ENCODE data around the gene MUC5AC. TPM values are rescaled to one million over a fixed set of nuclear protein-coding genes. Genes with fewer than 3 reads are reported as not detected.
A peak's percentile ranks its signal among the peaks of the same experiment; 100 is the strongest.

MUC5AC gene
- total and polyA plus RNA-seq, 11 donors: not detected

DNA sequence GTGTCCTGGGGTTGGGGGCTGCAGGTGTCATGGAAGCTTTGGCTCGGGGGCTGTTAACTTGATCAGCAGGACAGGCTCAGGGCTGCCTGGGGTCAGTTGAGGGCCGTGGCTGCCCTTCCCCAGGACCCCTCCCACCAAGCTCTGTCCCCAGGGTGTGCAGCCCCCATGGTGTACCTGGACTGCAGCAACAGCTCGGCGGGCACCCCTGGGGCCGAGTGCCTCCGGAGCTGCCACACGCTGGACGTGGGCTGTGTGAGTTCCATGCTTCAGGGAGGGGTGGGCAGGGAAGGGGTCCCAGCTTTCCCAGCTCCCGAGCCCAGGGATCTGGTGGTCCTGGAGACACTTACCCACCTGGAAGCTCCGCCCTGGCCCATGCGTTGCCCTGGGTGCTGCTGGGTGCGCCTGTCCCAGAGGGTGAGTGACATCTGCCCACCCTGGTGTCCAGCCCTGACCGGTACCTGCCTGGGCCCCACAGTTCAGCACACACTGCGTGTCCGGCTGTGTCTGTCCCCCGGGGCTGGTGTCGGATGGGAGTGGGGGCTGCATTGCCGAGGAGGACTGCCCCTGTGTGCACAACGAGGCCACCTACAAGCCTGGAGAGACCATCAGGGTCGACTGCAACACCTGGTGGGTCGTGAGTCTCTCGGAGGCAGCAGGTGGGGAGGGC is 76.4 kb downstream of the MUC5AC start:
- ATAC-seq (no peak), DNase-seq (peak in 3 of 5 donors; percentile 13 to 52 (median 15))
- intact Hi-C loops (cut with DNase I): no loop called here
- no peaks in the 10 kb centered on the region for H3K4me1 ChIP-seq
- no peaks in the 10 kb centered on the region for H3K36me3 ChIP-seq
- no peak overlapping the region for H3K4me3 ChIP-seq
- H3K27me3 ChIP-seq: peaks cover 0 to 30% (median 10%) of the 10 kb centered on the region in 9 donors
- H3K9me3 ChIP-seq: no peaks in the 10 kb centered on the region
- TF ChIP-seq POLR2A (IDR thresholded peaks at IDR 0.05) (no peak), CTCF (IDR thresholded peaks at IDR 0.05) (no peak)
- WGBS, 4 donors: 70 to 95% (median 80%) methylated on average over 3 to 22 of the region's 22 CpGs
- H3K27ac ChIP-seq: no peak overlapping the region

DNA sequence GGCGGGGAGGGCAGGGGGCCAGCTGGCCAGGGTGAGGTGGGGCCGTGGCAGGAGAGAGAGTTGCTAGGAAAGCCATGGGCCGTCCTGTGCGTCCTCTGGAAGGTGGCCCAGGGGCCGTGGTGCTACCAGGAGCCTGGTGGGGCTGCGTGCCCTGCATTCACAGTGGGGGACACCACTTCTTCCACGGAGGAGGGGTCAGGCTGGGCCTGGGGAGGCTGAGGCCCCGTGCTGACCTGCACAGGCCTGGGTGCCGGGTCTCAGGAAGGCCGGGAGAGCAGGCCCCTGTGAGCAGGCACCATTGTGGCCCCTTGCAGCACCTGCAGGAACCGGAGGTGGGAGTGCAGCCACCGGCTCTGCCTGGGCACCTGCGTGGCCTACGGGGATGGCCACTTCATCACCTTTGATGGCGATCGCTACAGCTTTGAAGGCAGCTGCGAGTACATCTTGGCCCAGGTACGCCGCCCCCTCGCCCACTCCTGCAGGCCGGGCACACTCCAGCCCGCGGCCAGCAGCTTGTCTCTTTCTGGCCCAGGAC is 77.1 kb downstream of the MUC5AC start:
- DNase-seq (peak in 3 of 5 donors; percentile 18 to 52 (median 22)), ATAC-seq (no peak)
- no peaks in the 10 kb centered on the region for H3K4me1 ChIP-seq
- no peaks in the 10 kb centered on the region for H3K9me3 ChIP-seq
- H3K36me3 ChIP-seq: no peaks in the 10 kb centered on the region
- peaks cover 0 to 24% (median 5%) of the 10 kb centered on the region in 9 donors for H3K27me3 ChIP-seq
- H3K27ac ChIP-seq: no peak overlapping the region
- intact Hi-C loops (cut with DNase I): no loop called here
- 82 to 85% (median 84%) methylated on average over 17 to 23 of the region's 23 CpGs for WGBS, 4 donors
- TF ChIP-seq POLR2A (IDR thresholded peaks at IDR 0.05) (no peak), CTCF (IDR thresholded peaks at IDR 0.05) (no peak)
- no peak overlapping the region for H3K4me3 ChIP-seq

- no peaks in the 10 kb centered on the region for H3K4me1 ChIP-seq
- no peaks in the 10 kb centered on the region for H3K9me3 ChIP-seq
- TF ChIP-seq POLR2A (IDR thresholded peaks at IDR 0.05): no peak
- TF ChIP-seq CTCF (IDR thresholded peaks at IDR 0.05): no peak
- peaks cover 0 to 18% (median 2%) of the 10 kb centered on the region in 9 donors for H3K27me3 ChIP-seq
- intact Hi-C loops (cut with DNase I): no loop called here
- no peak overlapping the region for H3K27ac ChIP-seq
- no peaks in the 10 kb centered on the region for H3K36me3 ChIP-seq
- H3K4me3 ChIP-seq: no peak overlapping the region
- DNase-seq (peak in 3 of 5 donors; percentile 17 to 37 (median 18)), ATAC-seq (no peak)
- 61 to 72% (median 63%) methylated on average over 18 to 23 of the region's 23 CpGs for WGBS, 4 donors
Observed at GRCh38 chr11:1235306-1235900, 77.7 kb downstream of the MUC5AC start.

DNA sequence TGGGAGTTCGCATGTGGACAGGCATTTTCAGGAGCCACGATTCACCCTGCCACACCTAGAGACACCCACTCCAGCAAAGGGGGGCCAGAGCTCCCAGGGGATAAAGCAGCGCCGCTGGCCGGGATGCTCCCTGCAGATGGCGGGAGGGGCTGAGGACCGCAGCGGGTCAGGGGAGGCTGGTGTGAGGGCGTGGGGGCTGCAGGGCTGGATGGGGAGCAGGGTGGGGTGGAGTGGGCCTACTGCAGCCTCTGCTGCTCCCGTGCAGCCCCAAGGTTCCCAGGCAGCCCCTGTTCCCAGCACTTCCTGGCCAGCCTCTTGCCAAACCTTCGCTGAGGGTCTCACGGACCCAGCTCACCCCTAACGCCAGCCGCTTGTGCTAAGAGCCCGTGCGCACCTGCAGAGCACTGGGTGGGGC is 78.2 kb downstream of the MUC5AC start:
- H3K4me1 ChIP-seq: no peaks in the 10 kb centered on the region
- TF ChIP-seq CTCF (IDR thresholded peaks at IDR 0.05) (no peak), POLR2A (IDR thresholded peaks at IDR 0.05) (no peak)
- intact Hi-C loops (cut with DNase I): no loop called here
- DNase-seq (peak in 2 of 5 donors; percentile 13 to 43), ATAC-seq (no peak)
- H3K4me3 ChIP-seq: no peak overlapping the region
- no peak overlapping the region for H3K27ac ChIP-seq
- H3K27me3 ChIP-seq: peaks cover 0 to 14% (median 0%) of the 10 kb centered on the region in 9 donors
- 63 to 72% (median 66%) methylated on average over 13 to 16 of the region's 16 CpGs for WGBS, 4 donors
- no peaks in the 10 kb centered on the region for H3K9me3 ChIP-seq
- H3K36me3 ChIP-seq: no peaks in the 10 kb centered on the region

Data from heart left ventricle (tissue), 16 donors.